Psoas muscle (tissue), 8 donors: ENCODE data around the gene BEST2. TPM values are rescaled to one million over a fixed set of nuclear protein-coding genes. Genes with fewer than 3 reads are reported as not detected.

Experiments
- ATAC-seq, 4 donors: fragments of 200-7000 bp; cut with Tn5 transposase; one replicate each; pipeline ENCODE4 v1.9.1; 2020; ENCODE audit warnings: moderate library complexity in 3 of 4, mild to moderate bottlenecking in 2 of 4
- DNase-seq, 2 donors: peaks; one replicate each; pipeline ENCODE4 v3.0.0-alpha.2; 2020
- H3K27ac ChIP-seq: fragments of 200-600 bp; one replicate; pipeline ENCODE4 v1.8.0; 2022
- H3K27me3 ChIP-seq, 3 donors: fragments of 200-600 bp in 1 of 3; one replicate each; pipeline versions ENCODE4 v1.6.1 to v1.8.0; 2013 to 2022; ENCODE audit warnings: low read length in 2 of 3, mild to moderate bottlenecking in 2 of 3, moderate library complexity in 1 of 3; ENCODE audit not compliant: insufficient read depth in 3 of 3
- H3K36me3 ChIP-seq, 2 donors: fragments of 200-600 bp in 1 of 2; one replicate each; pipeline versions ENCODE4 v1.6.1 to v1.8.0; 2013 to 2022; ENCODE audit warnings: low read depth in 1 of 2, mild to moderate bottlenecking in 1 of 2, moderate library complexity in 1 of 2; ENCODE audit not compliant: insufficient read depth in 1 of 2
- H3K4me1 ChIP-seq: fragments of 200-600 bp; one replicate; pipeline ENCODE4 v1.8.0; 2022
- H3K4me3 ChIP-seq: fragments of 200-600 bp; one replicate; pipeline ENCODE4 v1.8.0; 2022; ENCODE audit warnings: mild to moderate bottlenecking
- H3K9me3 ChIP-seq: fragments of 200-600 bp; one replicate; pipeline ENCODE4 v1.8.0; 2022
- CTCF ChIP-seq: fragments of 200-600 bp; IDR thresholded peaks from one replicate; pipeline ENCODE4 v1.8.0; 2022; ENCODE audit warnings: antibody characterized with exemption
- WGBS, 3 donors: extraction: QIAGEN DNeasy Blood & Tissue Kit; methylation state at CpG; one replicate each; pipeline versions ENCODE4 v1.1.6 to v1.1.7; 2013; 5-methylcytosine and 5-hydroxymethylcytosine counted together
- intact Hi-C, 2 donors: fragments of 100-400 bp; cut with DNase I; formaldehyde crosslinking; loops; one replicate each; pipeline versions ENCODE4 v1.11.0 to v1.14.2; 2022
- polyA plus RNA-seq, 3 donors: library from polyadenylated mRNA; stranded (reverse); fragments of 200-250 nt; gene quantifications; one replicate each; pipeline ENCODE4 v1.2.3, GENCODE V29; 2013
- total RNA-seq, 4 donors: library from RNA; stranded (reverse); fragmentation: NEBNext Ultra II Directional in 2 of 4; extraction: Animal tissue kit (Norgen Biotek cat#: 25700) in 2 of 4; gene quantifications; one replicate each; pipeline versions ENCODE4 v1.2.1 to v1.2.4, GENCODE V29; 2021 to 2023
- donor health status: healthy with polysubstance abuse.
- donor health status: DM: no; HTN: no; CAD: no; lungs with moderate emphysema.
- donor health status: Bipolar disorder and iron deficiency.
- donor health status: healthy.
- donor health status: DM: yes; HTN: yes; CAD: no.
- donor health status: DM: no; HTN: no; CAD: no.
- donor health status: DM: no; HTN: no; CAD: no.
- donor health status: DM: yes; HTN: yes; CAD: no.

The BEST2 gene
- total and polyA plus RNA-seq, 7 donors, result 0.04 to 0.37 (median 0.08) TPM; not detected in 4

GRCh38 chr19:12715102-12715501 is 36.5 kb upstream of the BEST2 start:
- Histone ChIP-seq H3K27me3 (no peaks in the 10 kb centered on the region), H3K9me3 (no peaks in the 10 kb centered on the region), H3K36me3 (peaks cover 8 to 92% of the 10 kb centered on the region in 2 donors), H3K27ac (no peak overlapping the region), H3K4me1 (peaks cover 17% of the 10 kb centered on the region), H3K4me3 (no peak overlapping the region)
- DNase-seq (no peak), ATAC-seq (no peak)
- 89 to 92% (median 91%) methylated on average over 15 of the region's 15 CpGs for WGBS, 3 donors
- intact Hi-C loops, result no loop called here
- no peak for TF ChIP-seq CTCF

- Histone ChIP-seq H3K36me3 (peaks cover 4 to 84% of the 10 kb centered on the region in 2 donors), H3K27me3 (no peaks in the 10 kb centered on the region), H3K4me1 (peaks cover 26% of the 10 kb centered on the region), H3K9me3 (no peaks in the 10 kb centered on the region), H3K4me3 (no peak overlapping the region), H3K27ac (no peak overlapping the region)
- no peak for TF ChIP-seq CTCF
- 96 to 98% (median 97%) methylated on average over 3 of the region's 3 CpGs for WGBS, 3 donors
- ATAC-seq (no peak), DNase-seq (no peak)
- intact Hi-C loops, result no loop called here
Measured at GRCh38 chr19:12715929-12716328, 35.7 kb upstream of the BEST2 start.

- no peak for ATAC-seq
- intact Hi-C loops, result loop anchor here in 1 of 2 donors (5.0 kb wide), 3 partner anchors 38 to 127 kb away; partner anchors contain the start of gene DHPS
- Histone ChIP-seq H3K27ac (peak overlapping the region; percentile 92), H3K4me1 (peaks cover 27% of the 10 kb centered on the region), H3K36me3 (peaks cover 0 to 44% of the 10 kb centered on the region in 2 donors), H3K27me3 (no peaks in the 10 kb centered on the region), H3K4me3 (peak overlapping the region; percentile 87), H3K9me3 (no peaks in the 10 kb centered on the region)
- WGBS, 3 donors, result 71 to 85% (median 74%) methylated on average over 10 of the region's 10 CpGs
- no peak for DNase-seq
- TF ChIP-seq CTCF, result no peak
Measured at GRCh38 chr19:12720296-12720695, 31.3 kb upstream of the BEST2 start.

GRCh38 chr19:12720851-12721655 is 30.5 kb upstream of the BEST2 start:
- TF ChIP-seq CTCF, result no peak
- no peaks in the 10 kb centered on the region for H3K27me3 ChIP-seq
- WGBS, 3 donors, result 1 to 2% (median 2%) methylated on average over 17 to 59 of the region's 59 CpGs
- peak overlapping the region; percentile 87 for H3K4me3 ChIP-seq
- intact Hi-C loops, result loop anchor here in 1 of 2 donors (5.0 kb wide), 3 partner anchors 39 to 126 kb away; partner anchors contain the start of gene DHPS
- peaks cover 27% of the 10 kb centered on the region for H3K4me1 ChIP-seq
- peak overlapping the region; percentile 92 for H3K27ac ChIP-seq
- DNase-seq, result peak; percentile 33 to 60
- no peaks in the 10 kb centered on the region for H3K9me3 ChIP-seq
- peak; percentile 7 to 10 (median 9) for ATAC-seq
- peaks cover 0 to 36% of the 10 kb centered on the region in 2 donors for H3K36me3 ChIP-seq
